DOHH2 (cell line): ENCODE measurements around the gene SPATA13.

ENCODE experiments used
- H3F3A ChIP-seq: fragments of 200-600 bp; sonication (generic), shearing (Covaris generic); 2 replicates; pipeline ENCODE4 v1.6.0; 2016; ENCODE audit warnings: antibody characterized with exemption, mild to moderate bottlenecking; ENCODE audit not compliant: control insufficient read depth, insufficient read depth
- H3K27ac ChIP-seq: fragments of 200-600 bp; sonication (generic); 2 replicates; pipeline ENCODE4 v1.5.1; 2014; ENCODE audit warnings: low read depth, mild to moderate bottlenecking, low read length, moderate library complexity
- H3K27me3 ChIP-seq: fragments of 200-600 bp; sonication (generic); 2 replicates; pipeline ENCODE4 v1.6.1; 2014; ENCODE audit warnings: mild to moderate bottlenecking, low read length, mixed read lengths; ENCODE audit not compliant: control insufficient read depth
- H3K36me3 ChIP-seq: fragments of 200-600 bp; sonication (generic); 2 replicates; pipeline ENCODE4 v1.6.1; 2014; ENCODE audit warnings: mild to moderate bottlenecking, low read length, moderate library complexity, mixed read lengths; ENCODE audit not compliant: control insufficient read depth
- H3K4me1 ChIP-seq: fragments of 200-600 bp; sonication (generic); 2 replicates; pipeline ENCODE4 v1.6.1; 2014; ENCODE audit warnings: mild to moderate bottlenecking, low read length, mixed read lengths; ENCODE audit not compliant: control insufficient read depth
- H3K4me2 ChIP-seq: fragments of 200-600 bp; sonication (generic); 2 replicates; pipeline ENCODE4 v1.6.0; 2014; ENCODE audit warnings: mild to moderate bottlenecking, low read length, moderate library complexity
- H3K4me3 ChIP-seq: fragments of 200-600 bp; sonication (generic); 2 replicates; pipeline ENCODE4 v1.5.1; 2014; ENCODE audit warnings: mild to moderate bottlenecking, low read length, mixed read lengths
- H3K79me2 ChIP-seq: fragments of 200-600 bp; sonication (generic); 2 replicates; pipeline ENCODE4 v1.6.1; 2014; ENCODE audit warnings: mild to moderate bottlenecking, low read length, mixed read lengths; ENCODE audit not compliant: control insufficient read depth
- H3K9me2 ChIP-seq: fragments of 200-600 bp; sonication (generic); replicated peaks from 2 replicates; pipeline ENCODE4 v1.6.1; 2014; ENCODE audit warnings: mild to moderate bottlenecking, low read length, mixed read lengths; ENCODE audit not compliant: control insufficient read depth
- H3K9me3 ChIP-seq: fragments of 200-600 bp; sonication (generic); 2 replicates; pipeline ENCODE4 v1.6.1; 2014; ENCODE audit warnings: antibody characterized with exemption, low read length, mixed read lengths; ENCODE audit not compliant: control insufficient read depth, insufficient read depth
- H4K20me1 ChIP-seq: fragments of 200-600 bp; sonication (generic); 2 replicates; pipeline ENCODE4 v1.6.0; 2014; ENCODE audit warnings: low read depth, mild to moderate bottlenecking, antibody characterized with exemption, low read length, moderate library complexity; ENCODE audit not compliant: control insufficient read depth, insufficient read depth
- EZH2phosphoT487 ChIP-seq: fragments of 200-600 bp; sonication (generic); IDR thresholded peaks from 2 replicates; pipeline ENCODE4 v1.6.1; 2017; ENCODE audit warnings: borderline replicate concordance, mild to moderate bottlenecking, antibody characterized with exemption, low read length, moderate library complexity, mixed read lengths
- TF ChIP-seq, protein P1 (sequence below): fragments of 200-600 bp; sonication (generic); IDR thresholded peaks from one replicate; pipeline ENCODE4 v1.5.1; 2014; ENCODE audit warnings: antibody characterized with exemption, mild to moderate bottlenecking, low read depth, low read length; ENCODE audit not compliant: poor library complexity, severe bottlenecking

SPATA13 gene

GRCh38 chr13:24150572-24150971 lies 9.9 kb upstream of the SPATA13 start:
- no peak overlapping the region for H3K4me2 ChIP-seq
- H3K79me2 ChIP-seq, result no peaks in the 10 kb centered on the region
- TF ChIP-seq, protein P1, sequence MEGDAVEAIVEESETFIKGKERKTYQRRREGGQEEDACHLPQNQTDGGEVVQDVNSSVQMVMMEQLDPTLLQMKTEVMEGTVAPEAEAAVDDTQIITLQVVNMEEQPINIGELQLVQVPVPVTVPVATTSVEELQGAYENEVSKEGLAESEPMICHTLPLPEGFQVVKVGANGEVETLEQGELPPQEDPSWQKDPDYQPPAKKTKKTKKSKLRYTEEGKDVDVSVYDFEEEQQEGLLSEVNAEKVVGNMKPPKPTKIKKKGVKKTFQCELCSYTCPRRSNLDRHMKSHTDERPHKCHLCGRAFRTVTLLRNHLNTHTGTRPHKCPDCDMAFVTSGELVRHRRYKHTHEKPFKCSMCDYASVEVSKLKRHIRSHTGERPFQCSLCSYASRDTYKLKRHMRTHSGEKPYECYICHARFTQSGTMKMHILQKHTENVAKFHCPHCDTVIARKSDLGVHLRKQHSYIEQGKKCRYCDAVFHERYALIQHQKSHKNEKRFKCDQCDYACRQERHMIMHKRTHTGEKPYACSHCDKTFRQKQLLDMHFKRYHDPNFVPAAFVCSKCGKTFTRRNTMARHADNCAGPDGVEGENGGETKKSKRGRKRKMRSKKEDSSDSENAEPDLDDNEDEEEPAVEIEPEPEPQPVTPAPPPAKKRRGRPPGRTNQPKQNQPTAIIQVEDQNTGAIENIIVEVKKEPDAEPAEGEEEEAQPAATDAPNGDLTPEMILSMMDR, result no peak
- no peak for TF ChIP-seq EZH2phosphoT487
- H3K9me3 ChIP-seq, result no peaks in the 10 kb centered on the region
- no peaks in the 10 kb centered on the region for H3K9me2 ChIP-seq
- H3K36me3 ChIP-seq, result no peaks in the 10 kb centered on the region
- H4K20me1 ChIP-seq, result no peaks in the 10 kb centered on the region
- H3F3A ChIP-seq, result no peaks in the 10 kb centered on the region
- no peak overlapping the region for H3K27ac ChIP-seq
- H3K27me3 ChIP-seq, result 0 out of 2 replicates have a peak, but pooled peaks cover 3% of the 10 kb centered on the region
- H3K4me3 ChIP-seq, result no peak overlapping the region
- no peaks in the 10 kb centered on the region for H3K4me1 ChIP-seq

DNA sequence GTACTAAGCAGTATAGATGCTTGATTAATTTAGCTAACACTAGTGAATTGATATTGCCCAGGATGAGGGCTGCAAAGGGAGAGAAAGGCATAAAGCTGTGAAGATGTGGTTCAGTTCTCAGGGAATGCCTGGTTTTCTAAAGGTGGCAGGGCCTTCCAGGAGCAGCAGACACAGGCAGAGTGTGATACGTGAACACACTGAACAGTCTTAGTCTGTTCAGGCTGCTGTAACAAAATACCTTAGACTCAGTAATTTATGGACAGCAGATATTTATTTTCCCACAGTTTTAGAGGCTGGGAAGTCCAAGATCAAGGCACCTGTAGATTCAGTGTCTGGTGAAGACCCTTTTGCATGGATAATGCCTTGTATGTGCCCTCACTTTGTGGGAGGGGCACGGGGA lies 8.7 kb upstream of the SPATA13 start:
- no peak overlapping the region for H3K4me3 ChIP-seq
- no peaks in the 10 kb centered on the region for H4K20me1 ChIP-seq
- H3K9me3 ChIP-seq, result no peaks in the 10 kb centered on the region
- no peaks in the 10 kb centered on the region for H3K9me2 ChIP-seq
- no peaks in the 10 kb centered on the region for H3K4me1 ChIP-seq
- no peaks in the 10 kb centered on the region for H3F3A ChIP-seq
- no peaks in the 10 kb centered on the region for H3K79me2 ChIP-seq
- no peak overlapping the region for H3K4me2 ChIP-seq
- no peaks in the 10 kb centered on the region for H3K27me3 ChIP-seq
- H3K27ac ChIP-seq, result no peak overlapping the region
- H3K36me3 ChIP-seq, result no peaks in the 10 kb centered on the region
- no peak for TF ChIP-seq EZH2phosphoT487
- TF ChIP-seq, protein P1, result no peak

DNA sequence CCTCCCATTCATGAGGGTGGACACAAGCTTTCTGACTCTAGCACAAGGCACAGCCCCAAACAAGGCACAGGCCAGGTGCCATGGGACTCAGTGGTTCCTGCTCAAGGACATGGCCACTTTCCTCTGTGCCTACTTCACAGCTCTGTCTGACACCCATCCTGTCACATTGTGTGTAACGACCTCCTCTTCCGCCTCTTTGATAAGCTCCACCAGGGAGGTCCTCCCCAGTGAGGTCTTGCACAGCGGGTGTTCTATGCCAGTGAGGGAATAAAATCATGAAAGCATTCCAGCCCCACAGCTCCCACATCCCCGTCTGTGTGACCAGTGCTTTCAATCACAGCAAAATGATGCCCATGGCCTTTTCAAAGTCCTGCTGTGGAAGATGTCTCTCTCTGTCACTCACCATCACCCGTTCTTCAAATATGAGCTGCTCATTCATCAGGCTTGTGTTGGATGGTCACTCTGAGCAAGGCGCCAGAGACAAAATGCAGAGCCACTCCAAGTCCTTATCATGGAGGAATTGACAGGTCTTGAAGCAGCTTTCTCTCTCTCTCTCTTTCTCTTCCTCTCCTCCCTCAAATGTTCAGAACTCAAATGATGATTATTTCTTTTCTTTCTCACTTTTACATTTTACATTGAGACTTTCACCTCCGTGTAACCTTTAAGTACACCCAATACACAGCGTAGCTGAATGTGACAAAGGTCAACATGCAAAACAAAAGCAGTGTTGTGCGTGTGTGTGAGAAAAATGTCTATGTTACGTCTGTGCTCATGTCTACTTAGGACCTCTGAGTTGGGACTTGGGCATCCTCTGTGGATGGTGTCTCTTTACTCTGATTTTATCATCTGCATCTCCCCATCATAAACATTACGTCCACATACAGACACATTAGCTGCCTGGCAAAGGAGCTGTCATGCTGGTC lies 8.0 kb upstream of the SPATA13 start:
- no peaks in the 10 kb centered on the region for H3F3A ChIP-seq
- H3K79me2 ChIP-seq, result no peaks in the 10 kb centered on the region
- H3K27me3 ChIP-seq, result no peaks in the 10 kb centered on the region
- TF ChIP-seq, protein P1, result no peak
- no peak for TF ChIP-seq EZH2phosphoT487
- no peaks in the 10 kb centered on the region for H3K9me3 ChIP-seq
- no peaks in the 10 kb centered on the region for H3K9me2 ChIP-seq
- H3K4me3 ChIP-seq, result no peak overlapping the region
- no peaks in the 10 kb centered on the region for H3K4me1 ChIP-seq
- H4K20me1 ChIP-seq, result no peaks in the 10 kb centered on the region
- no peaks in the 10 kb centered on the region for H3K36me3 ChIP-seq
- H3K4me2 ChIP-seq, result no peak overlapping the region
- no peak overlapping the region for H3K27ac ChIP-seq
